H1 (cell line): ENCODE results near the gene DHRS9. TPM values are rescaled to one million over a fixed set of nuclear protein-coding genes. Genes with fewer than 3 reads are reported as not detected.

Experiments used
- CTCF ChIA-PET: fragments of 300-600 bp; sonication (Branson Sonifier 250); formaldehyde crosslinking; loops from one replicate; lab custom pipeline; 2021; ENCODE audit not compliant: partially characterized antibody; lab: Charles Lee
- POLR2A ChIA-PET: fragments of 300-600 bp; sonication (Branson Sonifier 250); formaldehyde crosslinking; loops from one replicate; lab custom pipeline; 2021; ENCODE audit warnings: inconsistent platforms; ENCODE audit not compliant: partially characterized antibody; lab: Charles Lee
- DNase-seq, 2 experiments: peaks; one replicate each; pipeline versions ENCODE4 v3.0.0 to v3.0.0-alpha.2; 2010 to 2022; ENCODE audit warnings: low spot score in 2 of 2, low read depth in 1 of 2, mixed read lengths in 1 of 2
- FAIRE-seq: peaks from 2 replicates; lab custom pipeline; 2011; peaks lifted over from hg19 to GRCh38; lab: Jason Lieb, UNC
- H2AFZ ChIP-seq: 2 replicates; pipeline ENCODE4 v1.8.1; 2012; ENCODE audit warnings: low read length, inconsistent platforms
- H2AK5ac ChIP-seq: 2 replicates; pipeline ENCODE4 v1.6.1; 2013; ENCODE audit warnings: low read depth, low read length
- H2BK120ac ChIP-seq: replicated peaks from 2 replicates; pipeline ENCODE3; 2013; ENCODE audit warnings: low read depth, low read length, inconsistent platforms
- H2BK12ac ChIP-seq: 2 replicates; pipeline ENCODE4 v1.6.1; 2013; ENCODE audit warnings: low read depth, low read length
- H2BK15ac ChIP-seq: 2 replicates; pipeline ENCODE4 v1.6.1; 2013; ENCODE audit warnings: low read length
- H2BK20ac ChIP-seq: 2 replicates; pipeline ENCODE4 v1.6.1; 2013; ENCODE audit warnings: low read length
- H2BK5ac ChIP-seq: 2 replicates; pipeline ENCODE4 v1.6.1; 2013; ENCODE audit warnings: low read depth, low read length
- H3K14ac ChIP-seq: 2 replicates; pipeline ENCODE4 v1.6.1; 2013; ENCODE audit warnings: inconsistent platforms; ENCODE audit not compliant: insufficient read length
- H3K18ac ChIP-seq: 2 replicates; pipeline ENCODE4 v1.6.1; 2013; ENCODE audit warnings: low read length; ENCODE audit errors: extremely low read depth
- H3K23ac ChIP-seq: 2 replicates; pipeline ENCODE4 v1.6.1; 2013; ENCODE audit warnings: inconsistent platforms; ENCODE audit not compliant: insufficient read length
- H3K23me2 ChIP-seq: 2 replicates; pipeline ENCODE4 v1.6.1; 2013; ENCODE audit warnings: low read depth, low read length
- H3K27ac ChIP-seq: 2 replicates; pipeline ENCODE4 v1.6.1; 2011; ENCODE audit warnings: low read depth, low read length, inconsistent platforms
- H3K27me3 ChIP-seq, 4 experiments: replicated peaks in 1 of 4; 1 replicate in 1 of 4; 2 replicates in 3 of 4; pipeline versions ENCODE4 v1.6.1 to v1.8.1; 2011 to 2013; ENCODE audit warnings: low read length in 3 of 4, mild to moderate bottlenecking in 3 of 4, inconsistent platforms in 2 of 4, mixed read lengths in 2 of 4, moderate library complexity in 1 of 4; ENCODE audit not compliant: control insufficient read depth in 3 of 4, insufficient read depth in 3 of 4; ENCODE audit errors: extremely low read depth in 1 of 4
- H3K36me3 ChIP-seq, 4 experiments: 2 replicates each; pipeline versions ENCODE4 v1.6.1 to v1.8.1; 2011 to 2013; ENCODE audit warnings: mild to moderate bottlenecking in 4 of 4, low read length in 3 of 4, moderate library complexity in 2 of 4, control low read depth in 1 of 4, inconsistent platforms in 1 of 4; ENCODE audit not compliant: insufficient read depth in 4 of 4, control insufficient read depth in 2 of 4
- H3K4ac ChIP-seq: replicated peaks from 2 replicates; pipeline ENCODE3; 2013; ENCODE audit warnings: low read length, low read depth, mixed read lengths, inconsistent platforms; ENCODE audit not compliant: insufficient read length
- H3K4me1 ChIP-seq, 4 experiments: replicated peaks in 1 of 4; 1 replicate in 1 of 4; 2 replicates in 3 of 4; pipeline versions ENCODE4 v1.6.1 to v1.8.1; 2011 to 2013; ENCODE audit warnings: low read length in 3 of 4, inconsistent platforms in 2 of 4, mixed read lengths in 1 of 4; ENCODE audit not compliant: insufficient read depth in 4 of 4, control insufficient read depth in 3 of 4
- H3K4me2 ChIP-seq, 2 experiments: 2 replicates each; pipeline versions ENCODE4 v1.6.1 to v1.8.1; 2011 to 2013; ENCODE audit warnings: low read depth in 2 of 2, low read length in 2 of 2, control low read depth in 1 of 2, inconsistent platforms in 1 of 2, mild to moderate bottlenecking in 1 of 2; ENCODE audit not compliant: insufficient read depth in 1 of 2
- H3K4me3 ChIP-seq, 4 experiments: fragments of 200-600, 300-600 bp in 1 of 4; sonication (generic), shearing (Covaris generic), sonication (Bioruptor Twin) in 1 of 4; 2 replicates each; pipeline versions ENCODE4 v1.5.1 to v1.8.1; 2011 to 2016; ENCODE audit warnings: low read length in 4 of 4, low read depth in 3 of 4, control low read depth in 2 of 4, inconsistent platforms in 2 of 4, mild to moderate bottlenecking in 2 of 4, mixed read lengths in 1 of 4, moderate library complexity in 1 of 4; ENCODE audit not compliant: insufficient read depth in 2 of 4; ENCODE audit errors: extremely low read depth in 1 of 4
- H3K56ac ChIP-seq: replicated peaks from 2 replicates; pipeline ENCODE3; 2013; ENCODE audit warnings: low read depth, mild to moderate bottlenecking, mixed read lengths, low read length, inconsistent platforms; ENCODE audit not compliant: insufficient read length
- H3K79me1 ChIP-seq: 2 replicates; pipeline ENCODE4 v1.6.1; 2013; ENCODE audit warnings: low read depth, low read length, control low read depth
- H3K79me2 ChIP-seq, 2 experiments: 2 replicates each; pipeline versions ENCODE4 v1.6.1 to v1.8.1; 2012 to 2013; ENCODE audit warnings: low read length in 2 of 2, mild to moderate bottlenecking in 2 of 2, inconsistent platforms in 1 of 2; ENCODE audit not compliant: insufficient read depth in 2 of 2, control insufficient read depth in 1 of 2
- H3K9ac ChIP-seq, 4 experiments: replicated peaks in 1 of 4; 1 replicate in 1 of 4; 2 replicates in 3 of 4; pipeline versions ENCODE4 v1.6.1 to v1.8.1; 2011 to 2013; ENCODE audit warnings: low read depth in 3 of 4, low read length in 3 of 4, control low read depth in 2 of 4, mild to moderate bottlenecking in 2 of 4, moderate library complexity in 2 of 4, inconsistent platforms in 1 of 4; ENCODE audit errors: extremely low read depth in 1 of 4
- H3K9me3 ChIP-seq, 2 experiments: 2 replicates each; pipeline versions ENCODE4 v1.6.1 to v1.8.1; 2012 to 2013; ENCODE audit warnings: mild to moderate bottlenecking in 2 of 2, moderate library complexity in 2 of 2, control low read depth in 1 of 2, inconsistent platforms in 1 of 2, low read depth in 1 of 2, low read length in 1 of 2, mixed read lengths in 1 of 2; ENCODE audit not compliant: insufficient read depth in 2 of 2
- H4K20me1 ChIP-seq, 2 experiments: replicated peaks in 1 of 2; 2 replicates each; pipeline versions ENCODE3 to v1.8.1; 2011 to 2013; ENCODE audit warnings: inconsistent platforms in 2 of 2, low read length in 2 of 2, mild to moderate bottlenecking in 1 of 2; ENCODE audit not compliant: insufficient read depth in 2 of 2, control insufficient read depth in 1 of 2
- H4K5ac ChIP-seq: 2 replicates; pipeline ENCODE4 v1.6.1; 2013; ENCODE audit warnings: low read length, low read depth, mixed read lengths, inconsistent platforms; ENCODE audit not compliant: insufficient read length
- H4K8ac ChIP-seq: 2 replicates; pipeline ENCODE4 v1.8.0; 2013; ENCODE audit warnings: mild to moderate bottlenecking, moderate library complexity, low read length, inconsistent platforms; ENCODE audit not compliant: insufficient read depth; ENCODE audit errors: extremely low read depth
- H4K91ac ChIP-seq: replicated peaks from 2 replicates; pipeline ENCODE3; 2013; ENCODE audit warnings: low read length, mixed read lengths, inconsistent platforms; ENCODE audit not compliant: insufficient read length
- BACH1 ChIP-seq: IDR thresholded peaks from 2 replicates; pipeline ENCODE4 v1.6.1; 2012; ENCODE audit warnings: low read length, improper control_type of control experiment
- BCL11A ChIP-seq, 2 experiments: IDR thresholded peaks; one replicate each; pipeline ENCODE4 v1.6.1; 2011; ENCODE audit warnings: low read depth in 2 of 2, low read length in 2 of 2, mild to moderate bottlenecking in 2 of 2
- CEBPB ChIP-seq: IDR thresholded peaks from 2 replicates; pipeline ENCODE4 v1.6.1; 2012; ENCODE audit warnings: low read depth, low read length
- JUN ChIP-seq: IDR thresholded peaks from 2 replicates; pipeline ENCODE4 v1.6.1; 2011; ENCODE audit warnings: low read depth, mild to moderate bottlenecking, improper control_type of control experiment, low read length
- KDM1A ChIP-seq: fragments of 200-600, 300-600 bp; sonication (generic); IDR thresholded peaks from 2 replicates; pipeline ENCODE4 v1.7.1; 2016; ENCODE audit warnings: mild to moderate bottlenecking, low read length, borderline replicate concordance
- POLR2A ChIP-seq, 2 experiments: IDR thresholded peaks; 1 replicate in 1 of 2; 2 replicates in 1 of 2; pipeline ENCODE4 v1.6.1; 2011; ENCODE audit warnings: low read depth in 2 of 2, low read length in 2 of 2, mild to moderate bottlenecking in 2 of 2; ENCODE audit errors: control extremely low read depth in 1 of 2
- POLR2AphosphoS5 ChIP-seq: IDR thresholded peaks from 2 replicates; pipeline ENCODE4 v1.6.1; 2011; ENCODE audit warnings: low read depth, low read length
- RAD21 ChIP-seq, 2 experiments: IDR thresholded peaks in 1 of 2; conservative IDR thresholded peaks in 1 of 2; 2 replicates each; pipeline ENCODE4 v1.6.1; 2011; ENCODE audit warnings: low read depth in 2 of 2, low read length in 2 of 2, improper control_type of control experiment in 1 of 2, inconsistent platforms in 1 of 2, mild to moderate bottlenecking in 1 of 2, moderate library complexity in 1 of 2
- SIN3A ChIP-seq, 2 experiments: IDR thresholded peaks in 1 of 2; conservative IDR thresholded peaks in 1 of 2; 2 replicates each; pipeline ENCODE4 v1.6.1; 2011 to 2012; ENCODE audit warnings: low read length in 2 of 2, improper control_type of control experiment in 1 of 2, low read depth in 1 of 2, mild to moderate bottlenecking in 1 of 2
- SIX5 ChIP-seq: IDR thresholded peaks from 2 replicates; pipeline ENCODE4 v1.6.1; 2011; ENCODE audit warnings: mild to moderate bottlenecking, low read depth, low read length
- SP2 ChIP-seq: IDR thresholded peaks from 2 replicates; pipeline ENCODE4 v1.6.1; 2012; ENCODE audit warnings: mild to moderate bottlenecking, low read length, inconsistent platforms
- TCF12 ChIP-seq: IDR thresholded peaks from 2 replicates; pipeline ENCODE4 v1.6.1; 2011; ENCODE audit warnings: low read depth, mild to moderate bottlenecking, low read length
- WGBS, 2 experiments: shearing (Covaris generic) in 1 of 2; methylation state at CpG; one replicate each; pipeline versions ENCODE4 v1.1.6 to v1.1.7; 2013 to 2015; ENCODE audit warnings: low lambda C conversion rate in 2 of 2, mixed read lengths in 2 of 2, inconsistent platforms in 1 of 2, low coverage in 1 of 2, missing lambda C conversion rate in 1 of 2; ENCODE audit not compliant: insufficient replicate concordance in 2 of 2, insufficient coverage in 1 of 2, insufficient read length in 1 of 2; ENCODE audit errors: extremely low coverage in 1 of 2, missing lambda C conversion rate in 1 of 2; 5-methylcytosine and 5-hydroxymethylcytosine counted together
- polyA plus RNA-seq, 7 experiments: library from polyadenylated mRNA; depleted of rRNA in 3 of 7; stranded (reverse) in 5 of 7; unstranded in 2 of 7; fragments of >200 nt in 5 of 7; fragments of 200-250 nt in 2 of 7; gene quantifications; 1 replicate in 5 of 7; 2 replicates in 1 of 7; 4 replicates in 1 of 7; pipeline versions ENCODE4 v1.2.1 to v1.2.3, GENCODE V29; 2011 to 2013; ENCODE audit warnings: missing spikeins in 2 of 7, mixed read lengths in 2 of 7
- total RNA-seq: library from RNA; stranded (reverse); fragmentation: NEBNext Ultra II Directional; extraction: Animal tissue kit (Norgen Biotek cat#: 25700); gene quantifications from 2 replicates; pipeline ENCODE4 v1.2.1, GENCODE V29; 2021
- TF ChIP-seq, protein P1 (sequence below): IDR thresholded peaks from 2 replicates; pipeline ENCODE4 v1.6.1; 2011; ENCODE audit warnings: low read depth, mild to moderate bottlenecking, low read length; ENCODE audit not compliant: insufficient read depth

DHRS9 gene
- total and polyA plus RNA-seq, 2 of the 8 experiments (the other 6 are each of a cell fraction or from before 2014, with no cell fraction given): not detected

DNA sequence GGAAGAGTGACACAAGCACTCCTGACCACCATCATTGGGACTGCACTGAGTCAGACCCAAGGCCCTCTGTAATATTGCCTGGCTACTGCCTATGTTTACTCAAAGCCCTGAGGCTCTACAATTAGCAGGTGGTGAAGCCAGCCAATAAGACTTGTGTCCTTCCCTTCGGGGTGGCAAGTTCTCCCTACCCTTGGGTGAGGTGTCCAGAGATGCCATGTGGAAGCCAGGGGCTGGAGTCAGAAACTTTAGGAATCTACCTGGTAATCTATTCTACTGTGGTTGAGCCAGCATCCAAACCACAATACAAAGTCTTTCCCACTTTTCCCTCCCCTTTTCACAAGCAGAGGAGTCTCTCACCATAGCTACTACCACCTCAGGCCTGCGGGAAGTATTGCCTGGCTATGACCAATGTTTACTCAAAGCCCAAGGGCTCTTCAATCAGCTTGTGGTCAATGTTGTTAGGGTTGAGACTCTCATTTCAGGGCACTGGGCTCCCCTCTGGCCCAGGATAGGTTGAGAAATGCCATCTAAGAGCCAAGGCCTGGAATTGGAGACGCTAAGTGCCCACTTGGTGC lies 17.6 kb downstream of the DHRS9 start:
- no peaks in the 10 kb centered on the region for H3K36me3 ChIP-seq
- ChIA-PET CTCF (interaction anchor here (0.9 to 1.8 kb wide), 8 partner anchors 9 to 125 kb away, joined by 3 to 5 read pairs (median 3); no protein-coding TSS in a partner anchor), POLR2A (no interaction called here)
- TF ChIP-seq BACH1 (no peak), JUN (no peak), SIN3A (conservative IDR thresholded peaks at IDR 0.05 in 1 of 2, IDR thresholded peaks at IDR 0.05 in 1 of 2; ENCODE audit: low read depth in 1 of 2, low read length in 2 of 2) (no peak), SP2 (no peak), POLR2AphosphoS5 (no peak), SIX5 (no peak), BCL11A (IDR thresholded peaks at IDR 0.05; ENCODE audit: low read depth in 2 of 2, low read length in 2 of 2) (no peak), POLR2A (IDR thresholded peaks at IDR 0.05; ENCODE audit: control extremely low read depth in 1 of 2, low read depth in 2 of 2, low read length in 2 of 2) (no peak), TCF12 (no peak), KDM1A (no peak), RAD21 (IDR thresholded peaks at IDR 0.05 in 1 of 2, conservative IDR thresholded peaks at IDR 0.05 in 1 of 2; ENCODE audit: low read depth in 2 of 2, low read length in 2 of 2) (no peak), CEBPB (no peak)
- TF ChIP-seq, protein P1, sequence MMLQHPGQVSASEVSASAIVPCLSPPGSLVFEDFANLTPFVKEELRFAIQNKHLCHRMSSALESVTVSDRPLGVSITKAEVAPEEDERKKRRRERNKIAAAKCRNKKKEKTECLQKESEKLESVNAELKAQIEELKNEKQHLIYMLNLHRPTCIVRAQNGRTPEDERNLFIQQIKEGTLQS: no peak

More for the DNA sequence above, 17.6 kb downstream of the DHRS9 start:
- Histone ChIP-seq H3K27me3 (no peaks in the 10 kb centered on the region), H4K20me1 (no peaks in the 10 kb centered on the region), H3K56ac (no peak overlapping the region), H3K27ac (no peak overlapping the region), H2BK12ac (no peak overlapping the region), H4K8ac (no peak overlapping the region), H3K79me2 (no peaks in the 10 kb centered on the region), H3K23me2 (no peaks in the 10 kb centered on the region), H2BK15ac (no peak overlapping the region), H2BK120ac (no peak overlapping the region), H3K4me3 (no peak overlapping the region), H3K79me1 (no peaks in the 10 kb centered on the region), H3K23ac (no peak overlapping the region), H2BK20ac (no peak overlapping the region), H3K4me1 (0 out of 7 replicates have a peak, but pooled peaks cover 0 to 3% (median 0%) of the 10 kb centered on the region in 4 experiments), H2AFZ (no peak overlapping the region), H3K4ac (no peak overlapping the region), H3K9me3 (no peaks in the 10 kb centered on the region), H4K91ac (no peak overlapping the region), H3K9ac (no peak overlapping the region), H3K18ac (no peak overlapping the region), H2AK5ac (no peak overlapping the region), H3K14ac (no peak overlapping the region), H2BK5ac (no peak overlapping the region), H3K4me2 (no peak overlapping the region), H4K5ac (no peak overlapping the region)
- WGBS, 2 experiments: 84% methylated on average over 3 of the region's 3 CpGs; no CpG with 5 or more reads in 1 of the 2 experiments
- no peak for FAIRE-seq
- no peak for DNase-seq
